H9 (cell line): ENCODE data around the gene STX8. TPM values are rescaled to one million over a fixed set of nuclear protein-coding genes. Genes with fewer than 3 reads are reported as not detected.

ENCODE experiments used
- DNase-seq: peaks from one replicate; pipeline ENCODE4 v3.0.0-alpha.2; 2017
- H2AFZ ChIP-seq: one replicate; pipeline ENCODE4 v1.6.1; 2013; ENCODE audit warnings: mild to moderate bottlenecking, low read length, control low read depth, moderate library complexity
- H2AK5ac ChIP-seq: 2 replicates; pipeline ENCODE4 v1.6.1; 2013; ENCODE audit warnings: low read length, control low read depth, mixed read lengths; ENCODE audit not compliant: insufficient read length
- H2BK120ac ChIP-seq: one replicate; pipeline ENCODE4 v1.6.1; 2013; ENCODE audit warnings: low read depth, mild to moderate bottlenecking, low read length, control low read depth, inconsistent platforms; ENCODE audit not compliant: poor library complexity, severe bottlenecking
- H2BK12ac ChIP-seq: 2 replicates; pipeline ENCODE4 v1.6.1; 2013; ENCODE audit warnings: low read length, control low read depth, mixed read lengths, low read depth; ENCODE audit not compliant: insufficient read length
- H2BK15ac ChIP-seq: 2 replicates; pipeline ENCODE4 v1.6.1; 2013; ENCODE audit warnings: low read depth, low read length, control low read depth
- H2BK20ac ChIP-seq: one replicate; pipeline ENCODE4 v1.6.1; 2013; ENCODE audit warnings: low read depth, mild to moderate bottlenecking, low read length, control low read depth, inconsistent platforms; ENCODE audit not compliant: poor library complexity, severe bottlenecking
- H2BK5ac ChIP-seq: 2 replicates; pipeline ENCODE4 v1.6.1; 2013; ENCODE audit warnings: low read length, control low read depth, mixed read lengths; ENCODE audit not compliant: insufficient read length
- H3K14ac ChIP-seq: 2 replicates; pipeline ENCODE4 v1.6.1; 2013; ENCODE audit warnings: low read length, control low read depth; ENCODE audit not compliant: insufficient read depth
- H3K18ac ChIP-seq: 2 replicates; pipeline ENCODE4 v1.6.1; 2013; ENCODE audit warnings: low read depth, mild to moderate bottlenecking, mixed read lengths, low read length, control low read depth; ENCODE audit not compliant: insufficient read length
- H3K23ac ChIP-seq: 2 replicates; pipeline ENCODE4 v1.6.1; 2013; ENCODE audit warnings: low read length, control low read depth, mixed read lengths, low read depth; ENCODE audit not compliant: insufficient read length
- H3K23me2 ChIP-seq: 2 replicates; pipeline ENCODE4 v1.6.1; 2013; ENCODE audit warnings: low read depth, mild to moderate bottlenecking, mixed read lengths, low read length, control low read depth; ENCODE audit not compliant: insufficient read length, poor library complexity, severe bottlenecking
- H3K27ac ChIP-seq: 2 replicates; pipeline ENCODE4 v1.5.1; 2013; ENCODE audit warnings: low read length, control low read depth, mixed read lengths, low read depth; ENCODE audit not compliant: insufficient read length
- H3K27me3 ChIP-seq: 2 replicates; pipeline ENCODE4 v1.6.1; 2013; ENCODE audit warnings: low read length, control low read depth, inconsistent platforms; ENCODE audit not compliant: insufficient read depth
- H3K4ac ChIP-seq: 2 replicates; pipeline ENCODE4 v1.6.1; 2013; ENCODE audit warnings: low read depth, mild to moderate bottlenecking, control low read depth, inconsistent platforms, low read length, moderate library complexity
- H3K4me1 ChIP-seq: 2 replicates; pipeline ENCODE4 v1.6.1; 2013; ENCODE audit warnings: low read length, control low read depth, inconsistent platforms; ENCODE audit not compliant: insufficient read depth
- H3K4me2 ChIP-seq: 2 replicates; pipeline ENCODE4 v1.6.1; 2013; ENCODE audit warnings: low read length, control low read depth, mixed read lengths; ENCODE audit not compliant: insufficient read length, insufficient read depth
- H3K56ac ChIP-seq: 2 replicates; pipeline ENCODE4 v1.6.1; 2013; ENCODE audit warnings: low read depth, mild to moderate bottlenecking, mixed read lengths, low read length, control low read depth; ENCODE audit not compliant: insufficient read length
- H3K79me1 ChIP-seq: 2 replicates; pipeline ENCODE4 v1.6.1; 2013; ENCODE audit warnings: low read depth, mild to moderate bottlenecking, moderate library complexity, low read length, control low read depth, inconsistent platforms; ENCODE audit not compliant: insufficient read depth, poor library complexity, severe bottlenecking
- H3K79me2 ChIP-seq: 2 replicates; pipeline ENCODE4 v1.6.1; 2013; ENCODE audit warnings: low read length, control low read depth, inconsistent platforms; ENCODE audit not compliant: insufficient read depth
- H3K9ac ChIP-seq: 2 replicates; pipeline ENCODE4 v1.6.1; 2013; ENCODE audit warnings: low read length, control low read depth, mixed read lengths; ENCODE audit not compliant: insufficient read length; ENCODE audit errors: extremely low read depth
- H3K9me3 ChIP-seq: one replicate; pipeline ENCODE4 v1.6.1; 2013; ENCODE audit warnings: low read depth, low read length, inconsistent platforms; ENCODE audit not compliant: control insufficient read depth
- H3T11ph ChIP-seq: one replicate; pipeline ENCODE4 v1.6.1; 2013; ENCODE audit warnings: mild to moderate bottlenecking, low read length, control low read depth, inconsistent platforms
- H4K20me1 ChIP-seq: one replicate; pipeline ENCODE4 v1.6.1; 2013; ENCODE audit not compliant: control insufficient read depth, insufficient read length, insufficient read depth
- H4K5ac ChIP-seq: 2 replicates; pipeline ENCODE4 v1.6.1; 2013; ENCODE audit warnings: low read depth, mild to moderate bottlenecking, mixed read lengths, low read length, control low read depth; ENCODE audit not compliant: insufficient read length
- H4K8ac ChIP-seq: replicated peaks from 2 replicates; pipeline ENCODE4 v1.6.1; 2013; ENCODE audit warnings: low read length, control low read depth, mixed read lengths, low read depth; ENCODE audit not compliant: insufficient read length
- H4K91ac ChIP-seq: 2 replicates; pipeline ENCODE4 v1.6.1; 2013; ENCODE audit warnings: low read depth, mild to moderate bottlenecking, moderate library complexity, mixed read lengths, low read length, control low read depth; ENCODE audit not compliant: insufficient read length
- H3K27ac Mint-ChIP-seq, 3 experiments: 2 replicates in 2 of 3; 3 replicates in 1 of 3; pipeline ENCODE4 v1.8.0; 2020 to 2021; ENCODE audit warnings: mixed read lengths in 3 of 3, mild to moderate bottlenecking in 1 of 3, moderate library complexity in 1 of 3
- H3K27me3 Mint-ChIP-seq: 2 replicates; pipeline ENCODE4 v1.8.0; 2021; ENCODE audit warnings: low read depth, mild to moderate bottlenecking, moderate library complexity, mixed read lengths
- H3K36me3 Mint-ChIP-seq, 3 experiments: 2 replicates in 2 of 3; 3 replicates in 1 of 3; pipeline ENCODE4 v1.8.0; 2020 to 2021; ENCODE audit warnings: low read depth in 3 of 3, mixed read lengths in 3 of 3; ENCODE audit not compliant: insufficient read depth in 1 of 3
- H3K4me1 Mint-ChIP-seq, 2 experiments: 2 replicates each; pipeline ENCODE4 v1.8.0; 2020; ENCODE audit warnings: mixed read lengths in 2 of 2
- H3K4me3 Mint-ChIP-seq, 2 experiments: 2 replicates in 1 of 2; 3 replicates in 1 of 2; pipeline ENCODE4 v1.8.0; 2020 to 2021; ENCODE audit warnings: mild to moderate bottlenecking in 2 of 2, mixed read lengths in 2 of 2, moderate library complexity in 1 of 2
- H3K9me3 Mint-ChIP-seq, 2 experiments: 2 replicates in 1 of 2; 3 replicates in 1 of 2; pipeline ENCODE4 v1.8.0; 2020; ENCODE audit warnings: mild to moderate bottlenecking in 2 of 2, mixed read lengths in 2 of 2, moderate library complexity in 1 of 2
- CTCF ChIP-seq: fragments of 200-600 bp; sonication (generic); conservative IDR thresholded peaks from 3 replicates; pipeline ENCODE4 v1.8.0; 2021; ENCODE audit warnings: antibody characterized with exemption, mild to moderate bottlenecking
- WGBS: extraction: QIAGEN DNeasy Blood & Tissue Kit; methylation state at CpG from one replicate; pipeline ENCODE4 v1.1.7; 2013; ENCODE audit warnings: missing lambda C conversion rate, low lambda C conversion rate, mixed read lengths; ENCODE audit not compliant: insufficient read length; ENCODE audit errors: extremely low coverage; 5-methylcytosine and 5-hydroxymethylcytosine counted together
- total RNA-seq: library from RNA; stranded (reverse); gene quantifications from 2 replicates; pipeline ENCODE4 v1.2.1, GENCODE V29; 2021

The STX8 gene
- total RNA-seq, 1 experiment from 2014 or later = 55.1 TPM

DNA sequence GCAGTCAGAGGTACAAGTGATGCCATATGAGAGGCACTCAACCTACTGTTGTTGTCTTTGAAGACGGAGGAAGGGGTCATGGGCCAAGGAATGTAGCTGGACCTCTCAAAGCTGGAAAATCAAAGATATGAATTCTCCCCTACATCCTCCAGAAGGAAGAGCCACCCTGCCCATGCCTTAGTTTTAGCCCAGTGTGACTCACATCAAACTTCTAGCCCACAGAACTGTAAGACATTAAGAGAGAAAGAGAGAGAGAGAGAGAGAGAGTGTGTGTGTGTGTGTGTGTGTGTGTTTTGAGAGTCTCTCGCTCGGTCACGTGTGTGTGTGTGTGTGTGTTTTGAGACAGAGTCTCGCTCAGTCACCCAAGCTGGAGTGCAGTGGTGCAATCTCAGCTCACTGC is 87.1 kb downstream of the STX8 start:
- WGBS = no CpG with 5 or more reads among the region's 5 CpGs
- no peak overlapping the region for H2BK20ac ChIP-seq
- no peaks in the 10 kb centered on the region for H3K23me2 ChIP-seq
- no peak overlapping the region for H3K27ac ChIP-seq
- H2AFZ ChIP-seq = no peak overlapping the region
- H4K20me1 ChIP-seq = no peaks in the 10 kb centered on the region
- Mint-ChIP-seq H3K4me3 (no peak overlapping the region), H3K27ac (no peak overlapping the region), H3K9me3 (no peaks in the 10 kb centered on the region), H3K4me1 (no peaks in the 10 kb centered on the region), H3K27me3 (no peaks in the 10 kb centered on the region), H3K36me3 (peaks cover 5 to 10% (median 9%) of the 10 kb centered on the region in 3 experiments; a peak in 4 of 7 replicates)
- H3T11ph ChIP-seq = no peak overlapping the region
- H2BK15ac ChIP-seq = no peak overlapping the region
- no peak overlapping the region for H2BK5ac ChIP-seq
- no peak overlapping the region for H3K56ac ChIP-seq
- no peak for TF ChIP-seq CTCF
- no peak overlapping the region for H4K5ac ChIP-seq
- no peaks in the 10 kb centered on the region for H3K4me1 ChIP-seq
- no peaks in the 10 kb centered on the region for H3K27me3 ChIP-seq
- H3K79me1 ChIP-seq = no peaks in the 10 kb centered on the region
- no peak overlapping the region for H3K9ac ChIP-seq
- H3K4ac ChIP-seq = no peak overlapping the region
- no peak for DNase-seq
- H3K4me2 ChIP-seq = no peak overlapping the region
- no peak overlapping the region for H2AK5ac ChIP-seq
- no peak overlapping the region for H3K14ac ChIP-seq
- no peak overlapping the region for H3K23ac ChIP-seq
- no peaks in the 10 kb centered on the region for H3K79me2 ChIP-seq
- H3K18ac ChIP-seq = no peak overlapping the region
- H4K91ac ChIP-seq = no peak overlapping the region
- H2BK120ac ChIP-seq = no peak overlapping the region
- no peak overlapping the region for H2BK12ac ChIP-seq
- H3K9me3 ChIP-seq = no peaks in the 10 kb centered on the region
- H4K8ac ChIP-seq = no peak overlapping the region
